ENCODE results near the gene TCF20.

Gene TCF20

GRCh38 chr22:42233879-42234278 lies 36.6 kb downstream of the TCF20 start:
- no peak for DNase-seq
- H3K9me3 ChIP-seq = no peaks in the 10 kb centered on the region
- H3K27me3 ChIP-seq = no peaks in the 10 kb centered on the region
- H3K4me1 ChIP-seq = no peaks in the 10 kb centered on the region
- H3K4me3 ChIP-seq (ENCODE audit: low read depth, low read length) = no peak overlapping the region
- no peak for TF ChIP-seq CTCF (IDR thresholded peaks at IDR 0.05; ENCODE audit: low read depth, low read length)
- H3K36me3 ChIP-seq = no peaks in the 10 kb centered on the region

- Histone ChIP-seq H3K4me3 (ENCODE audit: low read depth, low read length) (no peak overlapping the region), H3K4me1 (peaks cover 4% of the 10 kb centered on the region), H3K36me3 (no peaks in the 10 kb centered on the region), H3K9me3 (no peaks in the 10 kb centered on the region), H3K27me3 (no peaks in the 10 kb centered on the region)
- DNase-seq = no peak
- no peak for TF ChIP-seq CTCF (IDR thresholded peaks at IDR 0.05; ENCODE audit: low read depth, low read length)
Observed at GRCh38 chr22:42231929-42232328, 38.5 kb downstream of the TCF20 start.

GRCh38 chr22:42229455-42230149 lies 40.9 kb downstream of the TCF20 start:
- Histone ChIP-seq H3K27me3 (no peaks in the 10 kb centered on the region), H3K4me3 (ENCODE audit: low read depth, low read length) (no peak overlapping the region), H3K4me1 (peaks cover 4% of the 10 kb centered on the region), H3K9me3 (no peaks in the 10 kb centered on the region), H3K36me3 (no peaks in the 10 kb centered on the region)
- DNase-seq = no peak
- TF ChIP-seq CTCF (IDR thresholded peaks at IDR 0.05; ENCODE audit: low read depth, low read length) = no peak

- DNase-seq = no peak
- Histone ChIP-seq H3K36me3 (no peaks in the 10 kb centered on the region), H3K4me3 (ENCODE audit: low read depth, low read length) (no peak overlapping the region), H3K4me1 (peaks cover 4% of the 10 kb centered on the region), H3K27me3 (no peaks in the 10 kb centered on the region), H3K9me3 (no peaks in the 10 kb centered on the region)
- TF ChIP-seq CTCF (IDR thresholded peaks at IDR 0.05; ENCODE audit: low read depth, low read length) = no peak
Observed at GRCh38 chr22:42228483-42228882, 42.0 kb downstream of the TCF20 start.

GRCh38 chr22:42227435-42227834 lies 43.0 kb downstream of the TCF20 start:
- H3K4me3 ChIP-seq (ENCODE audit: low read depth, low read length) = no peak overlapping the region
- no peak for TF ChIP-seq CTCF (IDR thresholded peaks at IDR 0.05; ENCODE audit: low read depth, low read length)
- H3K36me3 ChIP-seq = no peaks in the 10 kb centered on the region
- peaks cover 4% of the 10 kb centered on the region for H3K4me1 ChIP-seq
- H3K9me3 ChIP-seq = no peaks in the 10 kb centered on the region
- no peaks in the 10 kb centered on the region for H3K27me3 ChIP-seq
- no peak for DNase-seq

GRCh38 chr22:42225841-42226240 lies 44.6 kb downstream of the TCF20 start:
- Histone ChIP-seq H3K9me3 (no peaks in the 10 kb centered on the region), H3K27me3 (no peaks in the 10 kb centered on the region), H3K4me1 (peaks cover 4% of the 10 kb centered on the region), H3K36me3 (no peaks in the 10 kb centered on the region), H3K4me3 (ENCODE audit: low read depth, low read length) (no peak overlapping the region)
- DNase-seq = no peak
- TF ChIP-seq CTCF (IDR thresholded peaks at IDR 0.05; ENCODE audit: low read depth, low read length) = no peak
